GM12865 (cell line): ENCODE results near the gene TPX2.

Experiments used
- DNase-seq: peaks from one replicate; pipeline ENCODE4 v3.0.0; 2010; ENCODE audit warnings: low read depth
- H3K4me3 ChIP-seq: 2 replicates; pipeline ENCODE4 v1.5.1; 2011; ENCODE audit warnings: mild to moderate bottlenecking, low read depth, low read length, control low read depth
- TF ChIP-seq, protein P1 (sequence below): IDR thresholded peaks from 2 replicates; pipeline ENCODE4 v1.5.1; 2011; ENCODE audit warnings: low read length, control low read depth, low read depth, inconsistent platforms; ENCODE audit not compliant: insufficient read depth; ENCODE audit errors: missing control alignments

TPX2 gene

GRCh38 chr20:31749223-31749622 is 10.1 kb downstream of the TPX2 start:
- TF ChIP-seq, protein P1, sequence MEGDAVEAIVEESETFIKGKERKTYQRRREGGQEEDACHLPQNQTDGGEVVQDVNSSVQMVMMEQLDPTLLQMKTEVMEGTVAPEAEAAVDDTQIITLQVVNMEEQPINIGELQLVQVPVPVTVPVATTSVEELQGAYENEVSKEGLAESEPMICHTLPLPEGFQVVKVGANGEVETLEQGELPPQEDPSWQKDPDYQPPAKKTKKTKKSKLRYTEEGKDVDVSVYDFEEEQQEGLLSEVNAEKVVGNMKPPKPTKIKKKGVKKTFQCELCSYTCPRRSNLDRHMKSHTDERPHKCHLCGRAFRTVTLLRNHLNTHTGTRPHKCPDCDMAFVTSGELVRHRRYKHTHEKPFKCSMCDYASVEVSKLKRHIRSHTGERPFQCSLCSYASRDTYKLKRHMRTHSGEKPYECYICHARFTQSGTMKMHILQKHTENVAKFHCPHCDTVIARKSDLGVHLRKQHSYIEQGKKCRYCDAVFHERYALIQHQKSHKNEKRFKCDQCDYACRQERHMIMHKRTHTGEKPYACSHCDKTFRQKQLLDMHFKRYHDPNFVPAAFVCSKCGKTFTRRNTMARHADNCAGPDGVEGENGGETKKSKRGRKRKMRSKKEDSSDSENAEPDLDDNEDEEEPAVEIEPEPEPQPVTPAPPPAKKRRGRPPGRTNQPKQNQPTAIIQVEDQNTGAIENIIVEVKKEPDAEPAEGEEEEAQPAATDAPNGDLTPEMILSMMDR: no peak
- DNase-seq: no peak
- H3K4me3 ChIP-seq: no peak overlapping the region

DNA sequence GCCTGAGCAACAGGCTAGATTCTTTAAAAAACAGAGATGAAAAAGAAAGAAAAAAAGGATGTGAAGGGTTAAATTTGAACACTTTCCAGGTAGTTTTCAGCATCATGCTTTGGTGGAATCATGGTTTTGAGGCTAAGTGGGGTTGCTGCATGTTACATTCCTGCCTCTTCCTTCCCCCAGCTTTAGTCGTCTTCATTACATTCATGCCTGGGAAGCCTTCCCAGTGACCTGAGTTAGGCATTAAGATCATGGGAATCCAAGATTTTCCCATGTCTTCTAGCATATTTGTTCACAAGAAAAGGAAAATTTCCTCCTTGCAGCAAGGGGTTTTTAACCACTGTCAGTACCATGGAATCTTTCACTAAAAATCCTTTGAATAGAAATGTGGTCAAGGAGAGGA is 12.0 kb downstream of the TPX2 start:
- TF ChIP-seq, protein P1: no peak
- H3K4me3 ChIP-seq: no peak overlapping the region
- DNase-seq: no peak

DNA sequence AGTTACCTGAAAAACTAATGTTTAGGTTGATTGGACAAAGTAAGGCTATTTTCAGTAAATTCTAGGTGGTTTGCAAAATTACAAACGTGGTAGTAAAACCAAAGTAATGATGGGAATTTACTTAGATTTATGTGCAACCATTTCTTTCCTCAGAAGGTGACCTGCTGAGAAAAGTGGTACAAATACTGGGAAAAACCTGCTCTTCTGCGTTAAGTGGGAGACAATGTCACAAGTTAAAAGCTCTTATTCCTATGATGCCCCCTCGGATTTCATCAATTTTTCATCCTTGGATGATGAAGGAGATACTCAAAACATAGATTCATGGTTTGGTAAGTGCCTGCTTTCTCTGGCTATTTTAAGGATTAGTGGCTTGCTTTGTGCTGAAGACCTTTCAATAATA is 18.2 kb downstream of the TPX2 start:
- no peak overlapping the region for H3K4me3 ChIP-seq
- DNase-seq: no peak
- TF ChIP-seq, protein P1: no peak

DNA sequence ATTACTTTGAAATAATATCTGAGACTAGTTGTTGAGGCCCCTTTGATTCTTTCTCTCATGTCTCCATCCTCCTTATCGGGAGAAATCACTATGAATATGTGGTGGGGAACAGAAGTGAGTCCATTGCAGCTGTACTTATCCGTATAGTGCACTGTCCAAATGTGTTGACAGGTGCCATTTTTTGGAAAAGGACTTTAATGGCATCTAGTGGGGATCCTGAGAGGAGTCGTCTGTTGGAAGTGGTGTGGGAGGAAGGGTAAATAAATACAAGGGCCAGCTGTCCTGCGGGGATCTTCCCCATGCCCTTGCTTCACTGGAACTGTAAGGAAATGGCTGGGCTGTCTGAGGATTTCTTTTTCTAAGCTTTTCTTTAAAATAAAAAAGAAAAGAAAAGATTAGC is 19.4 kb downstream of the TPX2 start:
- H3K4me3 ChIP-seq: no peak overlapping the region
- TF ChIP-seq, protein P1: no peak
- no peak for DNase-seq

GRCh38 chr20:31758991-31759390 is 19.9 kb downstream of the TPX2 start:
- no peak for DNase-seq
- TF ChIP-seq, protein P1: no peak
- no peak overlapping the region for H3K4me3 ChIP-seq

- TF ChIP-seq, protein P1: no peak
- no peak overlapping the region for H3K4me3 ChIP-seq
- DNase-seq: no peak
Measured at GRCh38 chr20:31759836-31760518, 20.9 kb downstream of the TPX2 start.
